ENCODE data around the gene CHIA.

CHIA gene

GRCh38 chr1:111369645-111370044 is 79.0 kb downstream of the CHIA start:
- no peak for DNase-seq

Data from NCI-H1092 treated with DMSO at 0.1 percent for 48 hours (cell line).